GM12865 (cell line): ENCODE results near the gene CIC.

ENCODE experiments used
- DNase-seq: peaks from one replicate; pipeline ENCODE4 v3.0.0; 2010; ENCODE audit warnings: low read depth
- H3K4me3 ChIP-seq: 2 replicates; pipeline ENCODE4 v1.5.1; 2011; ENCODE audit warnings: mild to moderate bottlenecking, low read depth, low read length, control low read depth
- TF ChIP-seq, protein P1 (sequence below): IDR thresholded peaks from 2 replicates; pipeline ENCODE4 v1.5.1; 2011; ENCODE audit warnings: low read length, control low read depth, low read depth, inconsistent platforms; ENCODE audit not compliant: insufficient read depth; ENCODE audit errors: missing control alignments

CIC gene

DNA sequence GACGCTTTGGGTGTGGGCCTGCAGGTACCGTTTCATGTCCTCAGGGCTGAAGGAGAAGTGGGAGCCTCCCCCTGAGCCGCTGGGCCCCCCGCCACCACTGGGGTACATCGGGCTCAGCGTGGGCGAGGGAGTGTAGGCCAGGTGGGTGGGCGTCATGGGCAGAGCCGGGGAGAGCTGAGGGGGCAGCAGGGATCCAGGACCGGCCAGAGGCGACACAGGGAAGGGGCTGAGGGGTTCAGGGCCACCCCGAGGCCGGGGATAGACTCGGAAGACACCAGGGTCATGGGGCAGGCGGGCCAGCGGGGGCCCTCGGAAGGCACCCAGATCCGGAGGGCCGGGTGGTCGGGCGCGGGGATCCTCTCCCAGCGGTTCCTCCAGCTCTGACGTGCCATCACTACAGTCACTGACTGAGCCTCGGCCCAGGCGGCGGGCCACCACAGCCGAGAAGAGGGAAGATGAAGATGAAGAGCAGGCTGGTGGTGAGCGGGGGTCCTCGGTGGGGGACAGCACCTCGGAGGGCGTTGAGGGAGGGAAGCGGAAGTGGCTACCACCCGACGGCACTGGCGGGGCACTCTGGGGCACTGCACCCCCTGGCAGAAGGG is 19.8 kb upstream of the CIC start:
- TF ChIP-seq, protein P1, sequence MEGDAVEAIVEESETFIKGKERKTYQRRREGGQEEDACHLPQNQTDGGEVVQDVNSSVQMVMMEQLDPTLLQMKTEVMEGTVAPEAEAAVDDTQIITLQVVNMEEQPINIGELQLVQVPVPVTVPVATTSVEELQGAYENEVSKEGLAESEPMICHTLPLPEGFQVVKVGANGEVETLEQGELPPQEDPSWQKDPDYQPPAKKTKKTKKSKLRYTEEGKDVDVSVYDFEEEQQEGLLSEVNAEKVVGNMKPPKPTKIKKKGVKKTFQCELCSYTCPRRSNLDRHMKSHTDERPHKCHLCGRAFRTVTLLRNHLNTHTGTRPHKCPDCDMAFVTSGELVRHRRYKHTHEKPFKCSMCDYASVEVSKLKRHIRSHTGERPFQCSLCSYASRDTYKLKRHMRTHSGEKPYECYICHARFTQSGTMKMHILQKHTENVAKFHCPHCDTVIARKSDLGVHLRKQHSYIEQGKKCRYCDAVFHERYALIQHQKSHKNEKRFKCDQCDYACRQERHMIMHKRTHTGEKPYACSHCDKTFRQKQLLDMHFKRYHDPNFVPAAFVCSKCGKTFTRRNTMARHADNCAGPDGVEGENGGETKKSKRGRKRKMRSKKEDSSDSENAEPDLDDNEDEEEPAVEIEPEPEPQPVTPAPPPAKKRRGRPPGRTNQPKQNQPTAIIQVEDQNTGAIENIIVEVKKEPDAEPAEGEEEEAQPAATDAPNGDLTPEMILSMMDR: no peak
- no peak overlapping the region for H3K4me3 ChIP-seq
- DNase-seq: no peak

- H3K4me3 ChIP-seq: no peak overlapping the region
- TF ChIP-seq, protein P1: no peak
- DNase-seq: no peak
Measured at GRCh38 chr19:42249769-42250168, 19.3 kb upstream of the CIC start.

GRCh38 chr19:42250183-42250665 is 18.8 kb upstream of the CIC start:
- TF ChIP-seq, protein P1: no peak
- DNase-seq: no peak
- no peak overlapping the region for H3K4me3 ChIP-seq

DNA sequence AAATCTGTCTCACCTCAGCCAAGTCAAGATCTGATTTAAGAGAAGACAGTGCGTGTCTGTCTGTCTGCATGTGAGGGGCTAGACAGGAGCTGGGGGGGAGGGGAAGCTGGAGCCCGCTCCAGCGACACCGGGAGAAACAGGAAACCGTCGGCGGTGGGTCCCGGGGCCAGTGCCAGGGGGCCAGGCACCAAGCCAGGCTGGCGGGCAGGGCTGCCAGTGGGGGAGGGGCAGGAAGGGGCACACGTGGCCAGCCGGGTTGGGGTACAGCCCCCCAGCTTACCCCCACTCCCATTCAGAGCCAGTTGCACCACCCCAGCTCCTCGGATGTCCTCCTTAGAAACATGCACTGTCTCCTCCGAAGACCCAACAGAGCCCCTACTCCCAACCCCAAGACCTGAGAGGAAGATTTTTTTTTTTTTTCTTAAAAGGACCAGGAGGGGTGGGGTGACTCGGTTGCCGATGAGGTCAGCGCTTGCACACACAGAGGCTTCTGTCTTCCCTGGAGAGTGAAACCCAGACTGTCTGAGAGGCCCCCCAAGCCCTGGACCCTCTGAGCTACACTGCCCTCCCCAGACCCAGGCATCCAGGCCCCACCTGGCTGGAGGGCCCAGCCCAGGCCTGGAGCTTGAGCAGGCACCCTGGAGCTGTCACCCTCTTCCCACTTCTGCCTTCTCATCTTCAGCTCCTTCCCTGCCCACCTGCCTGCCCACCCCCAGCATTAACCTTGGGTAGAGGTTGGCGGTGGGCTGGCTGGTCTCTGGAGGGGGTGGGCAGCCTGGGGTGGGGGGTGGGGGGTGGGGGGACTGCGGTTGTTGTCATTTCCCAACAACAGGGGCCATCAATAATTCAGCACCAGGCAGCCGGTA is 18.2 kb upstream of the CIC start:
- no peak overlapping the region for H3K4me3 ChIP-seq
- TF ChIP-seq, protein P1: no peak
- DNase-seq: no peak

DNA sequence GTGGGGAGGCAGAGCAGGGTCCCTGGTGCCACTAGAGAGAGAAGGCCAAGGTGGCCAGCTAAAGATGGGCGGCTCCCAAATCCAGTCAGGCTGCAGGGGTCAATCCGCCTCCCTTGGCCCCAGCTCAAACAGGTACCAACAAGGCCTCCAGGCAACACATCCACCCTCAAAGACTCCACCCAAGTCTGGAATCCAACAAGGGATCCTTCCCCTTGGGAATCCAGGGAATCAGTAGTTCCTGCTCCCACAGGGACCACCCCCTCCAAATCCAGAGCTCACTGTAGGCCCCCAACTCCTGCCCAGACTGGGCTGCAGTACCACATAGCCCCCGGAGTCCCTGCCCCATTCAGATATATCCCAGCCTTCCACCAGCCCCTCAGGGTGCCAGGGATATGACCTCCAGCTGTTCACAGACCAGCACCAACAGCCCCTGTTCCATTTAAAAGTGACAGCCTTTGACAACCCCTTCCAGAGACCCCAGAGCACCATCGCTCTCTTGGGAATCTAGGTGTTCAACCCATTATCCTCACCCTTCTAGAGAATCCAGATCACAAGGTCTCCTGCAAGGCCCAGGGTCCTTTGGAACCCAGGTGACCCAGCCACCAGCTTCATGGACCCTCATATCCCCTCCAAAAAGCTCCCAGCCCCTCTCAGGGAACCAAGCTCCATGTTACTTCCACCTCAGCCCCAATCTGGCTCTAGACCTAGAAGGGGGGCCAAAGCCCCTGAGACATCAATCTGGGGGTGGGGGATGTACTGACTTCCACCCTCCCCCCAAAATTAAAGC is 17.3 kb upstream of the CIC start:
- DNase-seq: no peak
- TF ChIP-seq, protein P1: no peak
- H3K4me3 ChIP-seq: no peak overlapping the region

DNA sequence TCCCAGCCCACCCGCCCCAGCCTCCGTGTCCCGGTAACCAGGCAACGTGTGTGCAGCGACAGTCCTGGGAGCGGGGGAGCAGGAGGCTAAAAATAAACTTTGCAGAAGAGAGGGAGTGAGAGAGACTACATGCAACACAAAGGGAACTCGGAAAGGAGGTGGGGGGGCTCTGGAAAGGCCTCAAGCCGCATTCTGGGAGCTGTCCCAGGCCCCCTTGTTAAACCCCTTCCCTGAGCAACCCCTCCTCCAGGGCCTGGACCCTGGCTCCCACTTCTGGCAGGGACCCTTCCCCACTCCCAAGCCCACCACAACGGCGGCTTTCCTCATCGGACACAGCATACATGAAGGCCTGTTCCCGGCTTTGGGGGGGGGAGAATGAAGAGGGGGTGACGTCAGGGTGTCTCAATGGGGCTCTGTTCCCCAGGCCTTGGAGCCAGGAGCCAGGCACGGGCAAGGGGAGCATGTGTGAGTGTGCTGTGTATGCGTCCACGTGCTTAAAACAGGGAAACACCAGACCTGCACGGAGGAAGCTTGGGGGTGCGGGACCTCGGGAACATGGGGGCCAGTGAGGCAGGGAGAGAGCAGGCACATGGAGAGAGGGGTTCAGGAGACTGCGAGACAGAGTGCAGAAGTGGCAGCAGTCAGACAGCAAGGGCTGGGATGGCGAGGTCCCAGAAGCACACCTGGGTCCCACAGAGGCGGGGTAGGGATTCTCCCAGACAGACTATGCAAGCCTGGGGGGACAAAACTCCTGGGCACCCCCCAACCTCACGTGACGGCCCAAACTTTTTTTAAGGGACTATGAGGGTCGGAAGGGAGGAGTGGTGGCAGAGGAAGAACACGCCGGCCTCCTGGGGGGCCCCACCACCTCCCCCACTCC is 16.4 kb upstream of the CIC start:
- TF ChIP-seq, protein P1: no peak
- peak overlapping the region; percentile 100 for H3K4me3 ChIP-seq
- no peak for DNase-seq
